Activated CD8-positive, alpha-beta T cell treated with anti-CD3 and anti-CD28 coated beads for 36 hours (primary cell): ENCODE measurements around the gene ZBTB22. TPM values are rescaled to one million over a fixed set of nuclear protein-coding genes. Genes with fewer than 3 reads are reported as not detected.

ENCODE experiments used
- ATAC-seq: fragments of 200-7000 bp; cut with Tn5 transposase; one replicate; pipeline ENCODE4 v1.10.0; 2021; ENCODE audit warnings: mild to moderate bottlenecking, moderate library complexity
- CTCF ChIA-PET: fragments of 350-600 bp; sonication (Branson Sonifier 250); formaldehyde crosslinking; loops from one replicate; lab custom pipeline; 2021; ENCODE audit warnings: antibody characterized with exemption; lab: Charles Lee
- POLR2A ChIA-PET: fragments of 350-600 bp; sonication (Branson Sonifier 250); formaldehyde crosslinking; loops from one replicate; lab custom pipeline; 2021; ENCODE audit warnings: antibody characterized with exemption; lab: Charles Lee
- DNase-seq: peaks from one replicate; pipeline ENCODE4 v3.0.0-alpha.2; 2020
- H3K27ac Mint-ChIP-seq: one replicate; pipeline ENCODE4 v1.8.0; 2021; ENCODE audit warnings: mild to moderate bottlenecking, mixed read lengths
- H3K27me3 Mint-ChIP-seq: one replicate; pipeline ENCODE4 v1.8.0; 2021; ENCODE audit warnings: mixed read lengths
- H3K36me3 Mint-ChIP-seq: one replicate; pipeline ENCODE4 v1.8.0; 2021; ENCODE audit warnings: low read depth, mixed read lengths
- H3K4me1 Mint-ChIP-seq: one replicate; pipeline ENCODE4 v1.8.0; 2021; ENCODE audit warnings: low read depth, mixed read lengths
- H3K4me3 Mint-ChIP-seq: one replicate; pipeline ENCODE4 v1.8.0; 2021; ENCODE audit warnings: mild to moderate bottlenecking, moderate library complexity, mixed read lengths
- H3K9me3 Mint-ChIP-seq: one replicate; pipeline ENCODE4 v1.8.0; 2021; ENCODE audit warnings: mixed read lengths
- intact Hi-C: fragments of 100-400 bp; cut with micrococcal nuclease; formaldehyde crosslinking; loops from one replicate; pipeline ENCODE4 v1.10.0; 2022
- microRNA-seq: library from miRNA; unstranded; fragments of <30 nt; microRNA quantifications from one replicate; pipeline ENCODE4 v1.2.0, GENCODE V29; 2022; ENCODE audit warnings: borderline microRNAs expressed, borderline replicate concordance
- total RNA-seq, 2 experiments: library from RNA; stranded (reverse); gene quantifications; one replicate each; pipeline ENCODE4 v1.2.3, GENCODE V29; 2021
- TF ChIP-seq, protein P1 (sequence below): fragments of 200-600 bp; IDR thresholded peaks from one replicate; pipeline ENCODE4 v1.8.0; 2022; ENCODE audit warnings: antibody characterized with exemption, mild to moderate bottlenecking

Gene ZBTB22
- total RNA-seq, 2 experiments from 2014 or later, result 7.2 to 7.5 TPM

DNA sequence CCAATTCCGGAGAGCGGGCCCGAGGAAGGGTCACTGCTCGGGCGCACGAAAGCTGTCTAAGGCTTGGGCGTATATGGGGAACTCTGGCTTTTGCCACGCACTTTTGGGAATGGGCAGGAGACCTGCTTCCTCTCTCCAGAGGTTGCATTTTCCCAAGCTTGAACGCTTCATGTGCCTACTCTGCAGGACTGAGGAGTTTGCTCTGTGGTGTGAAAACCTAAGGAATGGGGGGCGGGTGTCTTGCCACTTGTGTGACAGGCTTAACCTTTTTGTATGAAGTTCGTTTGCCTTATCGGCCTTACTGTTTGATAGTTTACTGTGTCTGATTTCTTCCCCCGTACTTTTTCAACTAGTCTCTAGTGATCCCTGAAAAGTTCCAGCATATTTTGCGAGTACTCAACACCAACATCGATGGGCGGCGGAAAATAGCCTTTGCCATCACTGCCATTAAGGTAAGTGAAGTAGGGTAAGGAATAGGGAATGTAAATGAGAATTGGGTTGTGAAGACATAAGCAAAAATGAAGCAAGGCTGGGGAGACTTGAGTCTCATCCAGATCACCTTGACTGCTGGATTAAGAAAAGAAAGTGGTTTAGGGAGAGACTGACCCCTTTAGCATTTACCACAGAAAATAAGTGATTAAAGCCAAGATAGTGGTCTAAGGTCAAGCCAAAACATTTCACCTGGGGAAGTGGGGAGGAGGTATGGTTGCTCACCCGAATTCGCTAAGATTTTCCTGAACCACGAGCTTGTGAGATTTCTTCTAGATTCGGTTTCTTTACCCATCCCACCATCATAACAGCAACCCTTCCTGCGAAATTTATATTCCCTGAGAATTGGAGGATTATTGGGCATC, 45.0 kb downstream of the ZBTB22 start:
- ATAC-seq (peak; percentile 2), DNase-seq (no peak)
- peaks cover 37% of the 10 kb centered on the region for H3K4me1 Mint-ChIP-seq
- H3K36me3 Mint-ChIP-seq, result peaks cover 68% of the 10 kb centered on the region
- peak overlapping the region; percentile 100 for H3K27ac Mint-ChIP-seq
- ChIA-PET CTCF (interaction anchor here (1.0 to 5.4 kb wide), 10 partner anchors 9 to 307 kb away, joined by 3 to 36 read pairs (median 4); partner anchors contain the start of genes BAK1, HSD17B8, PFDN6 and WDR46), POLR2A (interaction anchor here (0.7 to 4.5 kb wide), 30 partner anchors 9 to 301 kb away, joined by 3 to 67 read pairs (median 8); partner anchors contain the start of genes HSD17B8, PFDN6, RGL2 and RING1)
- H3K4me3 Mint-ChIP-seq, result peak overlapping the region; percentile 95
- H3K27me3 Mint-ChIP-seq, result no peaks in the 10 kb centered on the region
- intact Hi-C loops, result no loop called here
- no peaks in the 10 kb centered on the region for H3K9me3 Mint-ChIP-seq
- TF ChIP-seq, protein P1, sequence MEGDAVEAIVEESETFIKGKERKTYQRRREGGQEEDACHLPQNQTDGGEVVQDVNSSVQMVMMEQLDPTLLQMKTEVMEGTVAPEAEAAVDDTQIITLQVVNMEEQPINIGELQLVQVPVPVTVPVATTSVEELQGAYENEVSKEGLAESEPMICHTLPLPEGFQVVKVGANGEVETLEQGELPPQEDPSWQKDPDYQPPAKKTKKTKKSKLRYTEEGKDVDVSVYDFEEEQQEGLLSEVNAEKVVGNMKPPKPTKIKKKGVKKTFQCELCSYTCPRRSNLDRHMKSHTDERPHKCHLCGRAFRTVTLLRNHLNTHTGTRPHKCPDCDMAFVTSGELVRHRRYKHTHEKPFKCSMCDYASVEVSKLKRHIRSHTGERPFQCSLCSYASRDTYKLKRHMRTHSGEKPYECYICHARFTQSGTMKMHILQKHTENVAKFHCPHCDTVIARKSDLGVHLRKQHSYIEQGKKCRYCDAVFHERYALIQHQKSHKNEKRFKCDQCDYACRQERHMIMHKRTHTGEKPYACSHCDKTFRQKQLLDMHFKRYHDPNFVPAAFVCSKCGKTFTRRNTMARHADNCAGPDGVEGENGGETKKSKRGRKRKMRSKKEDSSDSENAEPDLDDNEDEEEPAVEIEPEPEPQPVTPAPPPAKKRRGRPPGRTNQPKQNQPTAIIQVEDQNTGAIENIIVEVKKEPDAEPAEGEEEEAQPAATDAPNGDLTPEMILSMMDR, result no peak

DNA sequence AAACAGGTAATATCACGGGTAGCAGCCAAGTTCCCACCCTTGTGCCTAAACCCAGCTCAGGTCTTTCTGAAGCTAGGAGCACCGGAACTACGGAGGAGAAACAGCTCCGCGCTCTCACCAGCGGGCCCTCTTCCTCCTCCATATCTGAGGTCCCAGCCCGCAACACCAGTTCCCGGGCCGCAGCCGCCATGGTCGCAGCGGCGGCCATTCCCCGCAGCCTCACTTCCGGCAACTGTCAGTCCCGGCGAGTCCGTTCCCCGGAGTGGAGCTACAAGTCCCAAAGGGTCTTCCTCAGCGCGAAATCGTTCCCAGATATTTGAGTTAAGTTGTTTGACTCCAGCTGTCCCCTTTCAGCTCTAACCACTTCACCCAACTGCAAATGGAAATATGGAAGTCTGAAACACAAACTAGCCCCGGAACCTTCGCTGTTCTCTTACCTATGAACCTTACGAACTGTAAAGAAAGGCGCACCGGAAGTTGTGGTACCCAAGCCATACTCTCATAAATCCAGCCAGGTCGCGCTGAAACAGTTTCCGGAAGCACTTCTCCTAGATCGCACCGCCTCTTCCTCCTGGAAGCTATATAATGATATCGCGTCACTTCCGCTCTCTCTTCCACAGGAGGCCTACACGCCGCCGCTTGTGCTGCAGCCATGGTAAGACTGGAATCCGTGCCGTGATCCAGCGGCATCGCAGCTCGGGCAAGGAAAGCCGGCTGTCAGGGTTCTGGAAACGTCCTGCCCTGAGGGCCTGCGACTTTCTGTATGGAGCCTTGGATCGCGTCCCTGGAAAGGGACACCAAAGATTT, 45.9 kb downstream of the ZBTB22 start, which contains the start of the genes RPS18 and VPS52:
TSS of gene RPS18 (plus strand) at position 608 of the 807 bp plus-strand sequence. CDS start at position 653, 45 bp downstream.
TSS of gene VPS52 (minus strand) at position 409 of the 807 bp plus-strand sequence. CDS start at position 208, 201 bp downstream.
- H3K27ac Mint-ChIP-seq, result peak within 1 kb of the TSS; percentile 100
- POLR2A ChIA-PET, result interaction anchor here (0.6 to 4.5 kb wide), 43 partner anchors 8 to 427 kb away, joined by 3 to 67 read pairs (median 5); partner anchors contain the start of genes HLA-DMA, HSD17B8, PFDN6 and PSMB8
- TF ChIP-seq, protein P1, result no peak
- CTCF ChIA-PET, result interaction anchor here (0.9 to 5.4 kb wide), 14 partner anchors 8 to 308 kb away, joined by 3 to 36 read pairs (median 4); partner anchors contain the start of genes BAK1, HSD17B8, PFDN6 and WDR46
- H3K4me3 Mint-ChIP-seq, result peak within 1 kb of the TSS; percentile 95
- peaks cover 36% of the 10 kb centered on the region for H3K4me1 Mint-ChIP-seq
- DNase-seq (peak; percentile 96), ATAC-seq (peak; percentile 85)
- intact Hi-C loops, result no loop called here
- no peaks in the 10 kb centered on the region for H3K9me3 Mint-ChIP-seq
- no peaks in the 10 kb centered on the region for H3K27me3 Mint-ChIP-seq
- H3K36me3 Mint-ChIP-seq, result peaks cover 68% of the 10 kb centered on the region

DNA sequence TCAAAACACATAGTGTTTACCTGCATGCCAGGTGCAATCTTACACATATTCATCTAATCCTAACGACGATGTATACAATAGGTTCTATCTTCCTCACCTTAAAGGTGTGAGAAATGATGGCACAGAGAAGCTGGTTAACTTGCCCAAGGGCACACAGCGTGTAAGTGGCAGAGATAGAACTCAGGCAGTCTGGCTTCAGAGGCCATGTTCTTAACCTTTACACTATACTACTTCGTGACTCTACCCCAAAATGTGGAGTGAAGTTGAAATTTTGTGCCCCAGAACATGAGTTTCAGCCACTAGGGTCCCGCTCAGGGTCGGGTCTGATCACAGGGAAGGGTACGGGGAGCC, 46.5 kb downstream of the ZBTB22 start:
- TF ChIP-seq, protein P1, result no peak
- Mint-ChIP-seq H3K4me3 (peak overlapping the region; percentile 95), H3K27ac (peak overlapping the region; percentile 100), H3K36me3 (peaks cover 68% of the 10 kb centered on the region), H3K27me3 (no peaks in the 10 kb centered on the region), H3K9me3 (no peaks in the 10 kb centered on the region), H3K4me1 (peaks cover 31% of the 10 kb centered on the region)
- ChIA-PET POLR2A (interaction anchor here (0.7 to 4.5 kb wide), 32 partner anchors 8 to 427 kb away, joined by 3 to 67 read pairs (median 8); partner anchors contain the start of genes HLA-DMA, HSD17B8, PFDN6 and PSMB8), CTCF (interaction anchor here (0.9 to 5.4 kb wide), 9 partner anchors 11 to 299 kb away, joined by 3 to 36 read pairs (median 4); partner anchors contain the start of genes HSD17B8, PFDN6 and WDR46)
- intact Hi-C loops, result no loop called here
- peak; percentile 12 for ATAC-seq
- DNase-seq, result no peak

Small RNA genes lying within 50 kb of the gene (microRNA-seq; reads per million reads assigned to microRNA genes)
- gene MIR6834, result not detected
- not detected for gene MIR6873

Other genes starting within 250 kb of the ZBTB22 start
- gene HLA-DPA1, start 244.1 kb downstream of the ZBTB22 start, total RNA-seq, result 10 to 100 TPM; 27.6 to 27.9 TPM
- 10 to 100 TPM; 12.3 to 14.8 TPM for gene HLA-DPB1, start 241.8 kb downstream of the ZBTB22 start, total RNA-seq
- 1 to 10 TPM; 1.3 to 1.4 TPM for gene COL11A2, start 125.3 kb downstream of the ZBTB22 start, total RNA-seq
- 10 to 100 TPM; 41.2 to 41.9 TPM for gene RXRB, start 117.1 kb downstream of the ZBTB22 start, total RNA-seq
- 10 to 100 TPM; 43.1 to 43.3 TPM for gene SLC39A7, start 116.9 kb downstream of the ZBTB22 start, total RNA-seq
- 10 to 100 TPM; 40.6 to 42.0 TPM for gene HSD17B8, start 113.1 kb downstream of the ZBTB22 start, total RNA-seq
- gene RING1, start 109.2 kb downstream of the ZBTB22 start, total RNA-seq, result 10 to 100 TPM; 26.8 to 27.5 TPM
- gene VPS52, start 45.9 kb downstream of the ZBTB22 start, total RNA-seq, result 10 to 100 TPM; 31.2 to 34.3 TPM
- 1,000 to 10,000 TPM; 4,910 to 4,938 TPM for gene RPS18, start 45.7 kb downstream of the ZBTB22 start, total RNA-seq
- gene B3GALT4, start 40.6 kb downstream of the ZBTB22 start, total RNA-seq, result 1 to 10 TPM; 3.6 to 4.2 TPM
- 10 to 100 TPM; 64.0 to 72.2 TPM for gene WDR46, start 28.5 kb downstream of the ZBTB22 start, total RNA-seq
- 10 to 100 TPM; 78.1 to 92.3 TPM for gene PFDN6, start 28.1 kb downstream of the ZBTB22 start, total RNA-seq
- gene RGL2, start 18.8 kb downstream of the ZBTB22 start, total RNA-seq, result 10 to 100 TPM; 24.2 to 24.3 TPM
- 100 to 1,000 TPM; 179 to 183 TPM for gene TAPBP, start 3.7 kb downstream of the ZBTB22 start, total RNA-seq
- gene DAXX, start 5.2 kb upstream of the ZBTB22 start, total RNA-seq, result 10 to 100 TPM; 59.8 to 72.4 TPM
- 10 to 100 TPM; 93.4 to 96.0 TPM for gene KIFC1, start 74.1 kb upstream of the ZBTB22 start, total RNA-seq
- 10 to 100 TPM; 31.9 to 32.6 TPM for gene PHF1, start 93.3 kb upstream of the ZBTB22 start, total RNA-seq
- 100 to 1,000 TPM; 155 to 160 TPM for gene CUTA, start 100.4 kb upstream of the ZBTB22 start, total RNA-seq
- 10 to 100 TPM; 57.9 to 67.0 TPM for gene SYNGAP1, start 102.3 kb upstream of the ZBTB22 start, total RNA-seq
- gene ZBTB9, start 136.8 kb upstream of the ZBTB22 start, total RNA-seq, result 1 to 10 TPM; 7.8 to 8.7 TPM